GM21367 (cell line): ENCODE measurements around the gene TBL1XR1.

Source experiments
- ATAC-seq: cut with Tn5 transposase; IDR thresholded peaks from one replicate; pipeline ENCODE4 v1.9.1; 2021; ENCODE audit not compliant: unreplicated experiment

The TBL1XR1 gene

DNA sequence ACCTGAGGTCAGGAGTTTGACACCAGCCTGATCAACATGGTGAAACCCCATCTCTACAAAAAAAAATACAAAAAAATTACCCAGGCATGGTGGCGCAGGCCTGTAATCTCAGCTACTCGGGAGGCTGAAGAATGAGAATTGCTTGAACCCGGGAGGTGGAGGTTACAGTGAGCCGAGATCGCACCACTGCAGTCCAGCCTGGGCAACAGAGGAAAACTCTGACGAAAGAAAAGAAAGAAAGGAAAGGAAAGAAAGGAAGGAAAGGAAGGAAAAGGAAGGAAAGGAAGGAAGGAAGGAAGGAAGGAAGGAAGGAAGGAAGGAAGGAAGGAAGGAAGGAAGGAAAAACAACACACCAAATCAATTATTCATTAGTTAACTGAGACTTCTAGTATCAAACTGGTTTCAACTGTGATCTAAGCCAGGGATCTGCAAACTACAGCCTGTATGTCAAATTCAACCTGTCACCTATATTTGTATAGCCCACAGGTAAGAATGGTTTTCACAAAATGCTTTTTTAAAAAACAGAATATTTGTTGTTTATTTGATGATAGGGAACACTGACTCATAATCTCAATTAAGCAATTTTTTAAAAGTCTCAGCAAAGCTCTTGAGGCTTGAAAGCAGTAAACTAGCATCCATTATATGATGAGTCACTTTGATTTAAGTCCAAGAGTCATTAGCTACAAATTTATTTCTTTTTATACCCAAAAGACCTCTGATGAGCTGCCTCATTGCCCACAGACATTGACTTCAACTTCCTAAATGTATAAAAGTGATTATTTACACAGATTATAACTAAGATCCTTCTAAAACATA lies 127.6 kb downstream of the TBL1XR1 start:
- no peak for ATAC-seq

DNA sequence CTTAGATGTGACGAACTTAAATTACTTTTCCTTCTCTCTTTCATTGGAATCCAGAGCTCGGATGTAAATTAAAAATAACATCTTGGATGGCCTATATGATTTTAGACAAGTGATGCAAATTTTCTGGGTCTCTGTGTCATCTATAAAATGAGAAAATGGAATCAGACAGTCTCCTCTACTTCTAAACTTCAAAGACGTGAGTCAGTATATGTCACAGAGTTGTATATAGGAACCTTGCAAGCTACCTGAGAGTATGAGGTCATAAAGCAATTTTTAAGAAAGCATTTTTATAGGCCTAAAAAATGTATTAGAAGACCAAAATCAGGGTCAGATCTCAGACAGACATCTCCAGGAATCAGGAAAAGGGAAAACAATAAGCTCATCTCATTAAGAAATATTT lies 128.3 kb downstream of the TBL1XR1 start:
- ATAC-seq = no peak

DNA sequence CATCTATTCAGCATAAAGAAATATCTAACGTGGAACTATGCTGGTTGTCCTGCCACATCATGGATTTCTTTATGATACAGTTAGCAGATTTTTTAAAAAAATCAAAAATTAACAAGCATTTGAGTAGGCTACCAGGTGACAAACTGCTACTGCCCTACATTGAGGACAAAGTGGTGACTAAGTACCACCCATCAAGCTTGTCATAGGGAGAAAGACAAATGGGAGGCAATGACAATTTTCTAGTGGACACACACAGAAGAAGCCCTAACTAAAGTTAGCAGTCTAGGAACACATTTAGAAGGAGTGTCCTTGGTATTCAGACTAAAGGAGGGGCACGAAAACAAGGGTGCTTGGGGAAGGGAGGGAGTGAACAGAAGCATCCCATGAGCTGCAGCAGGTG lies 131.2 kb downstream of the TBL1XR1 start:
- no peak for ATAC-seq

DNA sequence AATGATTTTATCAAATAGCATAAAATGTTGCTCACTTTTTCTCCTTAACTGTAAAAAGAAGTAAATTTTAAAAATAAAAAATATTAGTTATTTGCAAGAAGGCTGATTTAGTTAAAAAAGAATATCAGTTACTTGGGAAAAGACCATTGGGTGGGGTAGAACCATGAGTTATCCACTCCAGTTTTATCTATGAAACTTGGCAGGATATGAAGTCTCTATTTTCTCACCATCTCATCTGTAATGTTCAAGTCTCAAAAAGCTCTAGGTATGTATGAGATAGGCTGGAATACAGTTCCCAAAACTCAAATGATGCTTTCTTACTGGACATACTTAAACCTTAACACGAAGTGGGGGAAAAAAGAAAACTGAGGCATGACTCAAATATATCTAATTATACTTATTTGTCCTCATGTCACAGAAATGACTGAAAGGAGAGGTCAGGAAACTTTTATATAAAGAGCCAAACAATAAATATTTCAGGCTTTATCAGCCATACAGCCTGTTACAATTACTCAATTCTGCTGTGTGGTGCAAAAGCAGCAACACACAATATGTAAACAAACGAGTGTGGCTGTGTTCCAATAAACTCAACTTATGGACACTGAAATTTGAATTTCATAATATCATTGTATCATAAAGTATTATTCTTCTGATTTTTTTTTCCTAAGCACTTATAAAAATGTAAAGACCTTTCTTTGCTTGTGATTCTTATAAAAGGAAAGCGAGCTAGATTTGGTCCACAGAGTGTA lies 131.8 kb downstream of the TBL1XR1 start:
- no peak for ATAC-seq

DNA sequence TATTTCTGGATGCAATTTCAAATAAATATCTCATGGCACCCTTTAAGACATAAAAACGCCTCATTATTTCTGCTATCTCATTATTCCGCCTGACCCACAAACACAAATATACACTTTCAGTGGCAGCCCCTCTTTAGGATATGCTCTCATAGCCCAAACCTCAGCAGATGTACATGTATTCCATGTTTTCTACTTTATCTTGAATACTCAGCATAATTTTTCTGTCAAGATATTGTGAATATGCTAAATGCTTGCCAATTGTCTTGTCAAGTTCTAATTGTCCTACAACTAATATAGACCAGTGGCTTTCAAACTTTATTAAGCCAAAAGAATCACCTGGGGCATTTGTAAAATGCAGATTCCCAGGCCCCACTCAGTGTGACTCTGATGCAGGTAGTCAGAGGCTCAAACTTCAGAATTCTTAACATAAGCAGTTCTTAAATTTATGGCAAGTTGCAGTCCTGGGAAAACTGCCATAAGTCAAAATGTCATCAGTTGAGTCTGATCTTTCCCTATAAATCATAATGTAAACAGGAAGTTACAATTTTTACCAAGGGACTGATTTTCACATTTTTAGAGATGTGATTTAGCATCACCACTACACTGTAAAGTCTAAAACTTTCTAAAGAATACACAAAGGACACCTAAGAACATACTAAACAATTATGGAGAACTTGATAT lies 135.1 kb downstream of the TBL1XR1 start:
- ATAC-seq = no peak

DNA sequence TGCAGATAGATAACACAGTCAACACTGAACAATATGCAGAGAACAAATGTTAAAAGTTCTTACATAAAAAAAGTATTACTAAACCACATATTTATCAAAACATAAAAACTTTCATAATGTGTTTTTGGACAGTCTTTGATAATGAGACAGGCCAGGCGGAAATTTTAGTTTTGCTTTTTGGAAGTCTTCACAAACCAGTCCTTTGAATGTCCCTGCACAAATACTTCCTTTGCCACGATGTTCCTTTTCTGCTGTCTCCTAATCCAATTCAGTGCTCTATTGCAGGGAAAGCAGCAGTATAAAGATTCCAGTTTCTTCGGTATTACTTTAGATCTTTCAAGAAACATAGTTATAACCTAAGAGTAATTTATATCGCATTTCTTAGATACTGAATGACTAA lies 135.9 kb downstream of the TBL1XR1 start:
- ATAC-seq = no peak

DNA sequence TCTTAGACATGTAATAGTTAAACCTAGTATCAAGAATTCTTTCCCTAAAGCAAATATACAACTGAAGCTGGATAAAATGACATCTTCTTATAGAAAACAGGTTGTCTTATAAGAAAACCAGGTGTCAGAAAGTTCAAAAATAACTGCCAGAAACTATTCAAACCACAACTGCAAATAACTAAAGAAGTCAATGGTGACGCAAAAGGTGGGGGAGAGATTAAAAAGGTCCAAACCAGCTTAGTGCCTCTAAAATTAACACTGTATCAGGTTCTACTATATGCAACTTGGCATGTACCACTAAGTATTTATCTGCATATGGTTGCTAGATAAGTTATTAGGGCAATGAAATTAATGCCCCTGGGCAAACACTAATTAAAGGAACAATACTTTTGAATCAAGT lies 136.8 kb downstream of the TBL1XR1 start:
- no peak for ATAC-seq

DNA sequence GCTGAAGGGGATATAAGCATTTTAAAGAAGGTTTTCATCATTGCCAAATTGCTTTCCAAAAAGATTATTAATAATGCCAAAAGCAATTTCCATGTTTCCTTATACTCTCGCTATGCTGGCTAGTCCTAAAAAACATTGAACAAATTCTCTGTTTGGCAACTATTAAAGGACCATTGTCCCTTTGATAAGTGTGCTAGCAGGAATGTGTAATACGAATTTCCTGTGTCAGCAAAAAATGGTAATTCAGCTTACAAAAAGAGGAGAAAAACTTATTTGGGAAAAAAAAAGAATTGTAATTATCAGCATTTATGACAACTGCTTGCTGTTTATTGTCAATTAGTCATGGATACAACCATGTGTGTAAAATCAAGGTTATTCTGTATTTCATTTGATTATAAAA lies 138.6 kb downstream of the TBL1XR1 start:
- ATAC-seq = no peak

DNA sequence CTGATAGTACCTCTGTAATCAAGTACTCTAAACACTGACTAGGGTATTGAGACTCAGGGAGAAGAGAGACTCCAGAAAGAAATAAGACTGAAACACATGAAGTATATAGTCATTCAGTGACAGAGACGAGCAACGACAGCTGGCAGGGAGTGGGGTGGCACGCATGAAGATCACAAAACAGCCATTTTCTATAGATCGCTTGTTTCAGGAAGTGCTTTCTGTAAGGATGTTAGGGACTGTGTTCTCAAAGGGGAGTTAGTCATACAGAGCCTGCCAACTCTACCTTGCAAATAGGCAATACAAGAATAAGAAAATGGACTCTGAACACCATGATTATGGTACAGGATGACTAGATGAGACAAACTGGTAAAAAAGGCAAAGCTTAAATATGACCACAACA lies 139.5 kb downstream of the TBL1XR1 start:
- ATAC-seq = peak; percentile 88

DNA sequence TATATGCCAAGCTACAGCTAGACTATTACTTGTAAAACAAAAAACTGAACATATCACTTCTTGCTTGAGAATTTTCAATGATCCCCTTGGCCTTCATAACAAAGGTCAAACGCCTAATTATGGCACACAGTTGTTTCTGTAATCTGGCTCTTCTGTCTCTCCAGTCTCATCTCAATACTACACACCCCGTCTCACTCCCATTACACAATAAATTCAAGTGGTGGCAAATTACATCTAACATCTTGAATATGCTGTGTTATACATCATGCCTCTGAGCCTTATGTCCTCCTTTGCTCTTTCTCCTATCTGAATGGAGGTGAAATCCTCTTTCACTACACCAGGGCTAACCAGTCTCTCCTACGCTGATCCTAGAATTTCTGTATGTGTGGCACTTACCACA lies 140.4 kb downstream of the TBL1XR1 start:
- no peak for ATAC-seq

DNA sequence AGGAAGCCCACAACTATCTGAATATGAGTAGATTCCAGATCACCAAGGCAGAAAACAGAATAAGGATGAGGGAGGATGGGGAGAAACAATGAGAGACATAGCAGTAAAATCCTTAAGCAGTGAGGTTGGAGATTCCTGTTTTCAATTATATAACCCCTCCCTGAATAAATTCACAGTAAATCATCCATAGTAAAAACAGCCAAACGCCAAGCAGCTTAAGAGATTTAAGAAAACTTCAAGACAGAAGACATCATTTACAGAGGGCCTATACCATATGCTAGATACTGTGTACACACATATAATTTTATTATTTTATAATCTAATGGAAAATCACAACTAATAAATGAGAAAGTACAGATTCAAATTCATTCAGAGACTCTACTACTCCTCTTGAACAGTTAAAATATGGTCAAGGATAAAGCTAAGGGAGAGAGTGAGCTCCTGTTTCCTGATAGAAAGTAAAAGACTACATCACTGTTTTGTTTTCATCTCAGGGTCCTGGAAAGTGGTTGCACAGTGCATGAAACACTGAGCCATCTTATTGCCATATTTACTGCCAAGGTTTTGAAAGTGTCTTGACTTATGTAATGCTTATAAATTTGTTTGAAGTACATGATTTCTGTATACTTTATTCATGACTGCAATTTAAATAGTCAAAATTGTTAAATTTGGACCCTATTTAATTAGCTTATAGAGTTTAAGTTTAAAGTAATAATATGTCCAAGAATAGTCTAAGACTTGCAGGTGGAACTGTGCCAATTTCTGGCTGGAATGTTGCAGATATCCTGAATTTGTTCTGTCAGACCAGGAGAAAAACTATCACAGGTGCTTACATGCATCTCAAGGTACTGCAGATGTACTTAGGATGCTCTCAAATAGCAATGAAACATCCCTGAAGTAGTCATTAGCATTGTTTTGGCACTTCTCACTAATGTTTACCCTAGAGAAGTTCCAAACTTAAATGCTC lies 141.4 kb downstream of the TBL1XR1 start:
- no peak for ATAC-seq

DNA sequence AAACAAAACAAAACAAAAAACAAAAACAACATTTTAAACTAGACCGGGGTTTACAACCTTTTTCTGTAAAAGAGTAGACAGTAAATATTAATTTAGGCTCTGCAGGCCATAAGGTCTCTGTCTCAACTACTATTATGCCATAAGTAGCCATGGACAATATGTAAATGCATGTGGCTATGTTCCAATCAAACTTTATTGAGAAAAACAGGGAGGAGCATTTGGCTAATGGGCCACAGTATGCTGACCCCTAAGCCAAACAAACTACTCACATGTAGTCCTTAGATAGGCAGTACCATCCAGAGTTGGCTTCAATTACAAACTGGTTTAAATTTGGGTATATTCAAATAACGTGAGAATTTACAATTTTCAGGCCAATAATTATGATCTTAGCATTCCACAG lies 144.2 kb downstream of the TBL1XR1 start:
- no peak for ATAC-seq

DNA sequence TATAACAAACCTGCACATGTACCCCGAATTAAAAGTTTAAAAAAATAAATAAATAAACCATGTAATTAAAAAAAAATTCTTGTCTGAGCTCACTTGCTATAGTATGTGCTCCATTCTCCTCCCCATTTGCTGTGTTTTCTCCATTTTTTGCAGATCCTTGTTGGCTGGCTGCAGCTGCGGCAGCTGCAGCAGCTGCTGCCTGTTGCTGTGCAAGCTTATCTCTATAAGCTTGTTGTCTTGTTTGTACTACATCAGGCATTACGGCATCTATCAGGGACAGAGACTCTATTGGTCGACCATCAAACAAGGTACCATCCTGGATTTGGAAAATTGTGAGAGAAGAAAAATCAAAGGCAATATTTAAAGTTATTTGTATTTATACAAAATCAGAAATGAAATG lies 145.9 kb downstream of the TBL1XR1 start:
- no peak for ATAC-seq

DNA sequence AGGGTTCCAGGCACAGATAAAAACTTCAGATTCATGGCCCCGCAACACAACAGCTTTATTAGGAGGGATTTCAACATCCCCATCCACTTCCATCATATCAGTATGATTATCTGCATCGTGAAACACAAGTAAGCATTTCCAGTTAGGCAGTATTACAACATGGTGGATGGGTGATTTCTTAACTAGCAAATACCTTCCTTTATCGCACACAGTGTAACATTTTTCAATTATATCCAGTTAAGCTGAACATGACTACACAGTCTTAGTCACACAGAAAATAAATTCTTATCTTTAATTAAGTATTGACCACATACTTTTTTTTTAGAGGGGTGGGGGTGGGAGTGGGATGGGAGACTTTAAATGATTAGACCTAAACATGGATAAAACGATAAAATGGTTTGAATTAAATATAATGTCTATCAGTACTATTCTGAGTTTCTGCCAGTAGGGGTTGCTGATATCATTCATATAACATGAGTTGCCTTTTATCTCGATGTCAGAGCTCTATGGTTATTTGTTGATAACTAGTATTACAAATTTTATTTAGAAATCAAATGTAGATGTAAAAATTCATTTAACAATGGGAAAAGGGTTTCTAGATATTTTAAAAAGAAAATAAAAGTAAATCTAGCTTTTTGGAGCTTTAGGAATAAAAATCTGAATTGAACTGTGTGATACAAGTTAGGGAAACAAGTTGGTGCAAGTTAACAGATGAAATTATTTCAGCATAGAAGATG lies 146.6 kb downstream of the TBL1XR1 start:
- ATAC-seq = peak; percentile 53

DNA sequence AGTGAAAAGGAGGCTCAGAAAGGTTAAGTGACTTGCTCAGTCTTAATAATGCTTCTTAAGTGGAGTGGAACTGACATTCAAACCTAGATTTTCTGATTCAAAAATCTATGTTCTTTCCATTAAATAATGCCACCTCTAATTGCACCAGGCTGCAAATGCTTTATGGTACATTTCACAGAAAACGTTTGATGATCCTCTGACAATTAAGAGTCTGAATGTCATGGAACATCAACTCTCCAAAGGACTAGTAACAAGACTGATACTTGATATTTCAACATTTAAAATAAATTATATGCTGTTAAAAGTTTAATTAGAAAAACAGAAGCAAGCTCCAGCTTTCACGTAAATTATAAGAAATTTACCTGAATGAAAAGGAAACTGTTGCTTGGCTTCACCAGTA lies 151.5 kb downstream of the TBL1XR1 start:
- ATAC-seq = no peak

DNA sequence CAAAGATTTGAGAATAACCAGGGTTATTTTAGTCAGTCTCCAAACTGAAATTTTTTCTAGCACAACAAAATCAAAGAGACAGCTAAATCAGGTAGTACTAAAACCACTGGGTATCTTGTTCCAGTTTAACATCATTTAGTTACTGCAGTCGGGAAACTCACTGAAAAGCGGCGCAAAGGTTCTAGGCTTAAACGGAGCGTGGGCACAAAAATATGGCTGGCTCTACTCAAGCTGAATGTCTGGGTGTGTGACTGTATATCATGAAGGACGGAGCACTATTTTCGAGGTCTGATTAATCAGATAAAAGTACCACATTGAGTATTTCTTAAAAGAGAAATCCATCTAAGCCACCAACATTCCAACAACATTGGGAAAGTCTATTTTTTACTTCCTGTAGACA lies 152.1 kb downstream of the TBL1XR1 start:
- no peak for ATAC-seq

DNA sequence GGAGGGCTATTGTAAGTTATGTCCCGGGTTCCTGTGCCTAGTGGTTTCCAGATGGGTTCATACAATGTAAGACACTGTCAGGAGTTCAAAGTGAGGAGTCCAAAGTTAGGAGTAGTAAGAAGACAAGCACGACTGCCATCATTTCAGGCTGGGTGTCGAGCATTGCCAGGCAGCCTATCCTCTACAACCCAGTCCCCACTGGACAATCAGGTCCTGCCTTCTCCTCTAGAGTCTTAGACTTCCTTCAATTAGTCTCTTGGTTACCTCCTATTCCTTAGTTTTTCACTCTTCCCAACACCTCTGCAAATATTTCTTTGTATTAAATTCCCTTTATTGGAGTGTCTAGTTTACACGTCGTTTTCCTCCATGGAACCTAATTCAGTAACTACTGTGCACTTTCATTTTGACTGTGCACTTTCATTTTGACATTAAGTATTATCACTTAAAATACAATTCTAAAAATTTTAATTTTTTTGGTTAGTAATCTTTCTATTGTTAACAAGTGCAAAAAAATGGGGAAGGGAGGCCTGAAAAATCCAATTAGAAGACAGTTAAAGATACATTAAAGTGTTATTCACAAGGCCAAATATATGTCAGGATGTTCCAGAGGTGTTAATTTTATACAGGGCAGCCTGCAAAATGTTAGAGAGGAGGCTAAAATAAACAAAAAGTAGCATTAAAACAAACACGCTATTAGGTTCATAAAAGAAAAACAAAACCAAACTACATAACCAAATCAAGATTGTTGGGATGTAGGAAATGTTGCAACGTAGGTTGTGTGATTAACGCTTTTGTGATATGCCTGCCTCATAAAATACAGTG lies 155.3 kb downstream of the TBL1XR1 start:
- ATAC-seq = no peak

DNA sequence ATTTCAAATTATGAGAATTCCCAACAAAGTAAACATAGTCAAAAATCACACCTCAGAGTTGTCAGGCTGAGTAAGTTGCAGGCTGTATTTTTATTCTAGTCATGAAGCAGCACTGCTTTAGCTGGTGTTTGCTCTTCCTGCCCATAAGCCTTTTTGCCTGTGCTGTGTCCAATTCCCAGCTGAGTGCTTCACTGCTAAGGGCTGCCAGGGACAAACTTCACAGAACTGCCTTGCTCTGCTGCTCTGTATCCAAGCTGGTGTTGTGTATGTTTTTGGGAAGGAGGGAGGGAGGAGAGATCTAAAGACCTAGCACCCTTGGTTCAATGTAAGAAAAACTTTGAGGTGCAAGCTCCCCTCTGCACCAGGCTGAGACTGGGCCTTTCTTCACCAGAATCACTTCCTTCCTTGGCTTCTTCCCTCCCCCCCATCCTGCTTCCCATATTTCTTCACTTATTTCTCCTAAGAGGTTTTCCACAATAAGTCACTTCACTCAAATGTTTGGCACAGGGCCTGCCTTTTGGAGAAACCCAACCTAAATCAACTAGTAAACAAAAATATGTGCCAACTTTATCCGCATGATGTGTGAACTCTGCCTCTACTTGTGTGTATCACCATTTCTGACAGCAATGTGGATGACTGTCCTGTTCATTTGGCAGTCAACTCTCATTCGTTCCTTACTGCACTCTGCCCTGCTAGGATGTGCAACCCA lies 156.1 kb downstream of the TBL1XR1 start:
- ATAC-seq = no peak
